Measurements from ENCODE around the gene CCDC39.

The CCDC39 gene

DNA sequence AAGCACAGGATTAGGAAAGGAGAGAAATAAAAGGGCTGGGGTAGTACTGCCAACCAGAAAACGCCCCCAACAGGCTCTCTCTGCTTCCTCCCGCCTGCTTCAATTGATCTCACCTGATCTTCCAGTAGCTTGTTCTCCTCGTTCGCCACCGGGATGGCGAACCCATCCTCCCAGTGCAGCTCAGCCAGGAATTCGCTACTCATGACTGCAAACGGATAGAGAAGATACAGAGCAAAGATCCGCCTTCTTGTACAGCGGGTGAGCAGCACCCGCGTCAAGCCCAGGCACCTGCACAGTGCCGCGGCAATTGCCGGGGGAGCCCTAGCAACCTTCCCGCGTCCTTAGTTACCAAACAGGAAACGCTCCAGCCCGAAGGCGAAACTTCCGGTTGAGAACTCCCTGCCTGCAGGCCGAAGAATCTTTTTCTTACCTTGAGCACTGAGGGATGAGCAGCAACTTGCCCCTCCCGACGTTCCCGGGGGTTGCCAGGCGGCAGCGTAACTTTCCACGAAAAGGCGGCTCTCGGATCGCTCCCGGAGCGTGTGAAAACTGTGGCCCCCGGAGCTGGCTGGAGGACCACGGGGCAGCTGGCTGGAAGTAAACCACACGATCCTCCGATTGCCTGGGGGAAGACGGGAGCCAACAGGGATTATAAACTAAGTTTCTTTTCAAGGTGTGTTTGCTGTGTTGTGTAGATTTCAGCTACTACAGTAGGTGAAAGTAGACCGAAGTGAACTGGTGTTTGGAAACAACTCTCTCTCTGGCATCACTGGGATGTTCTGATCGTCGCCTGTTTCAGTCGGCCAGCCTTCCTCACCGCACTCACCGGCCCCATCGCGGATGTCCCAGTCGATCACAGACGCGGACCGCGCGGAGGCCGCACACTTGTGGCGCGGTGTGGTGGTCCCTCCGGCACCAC is at the start of gene CCDC39:
Gene CCDC39 (minus strand): TSS at position 312 of the 919 bp plus-strand sequence. CDS start 109 bp downstream, at position 203.
- Mint-ChIP-seq H3K36me3 (no peaks in the 10 kb centered on the region), H3K27ac (peak within 1 kb of the TSS; percentile 68), H3K9me3 (peaks cover 2% of the 10 kb centered on the region), H3K4me1 (peaks cover 16% of the 10 kb centered on the region), H3K4me3 (peak within 1 kb of the TSS; percentile 79)
- DNase-seq (ENCODE audit: low spot score in 2 of 2) (peak; percentile 39 to 71), ATAC-seq (peak; percentile 91)

DNA sequence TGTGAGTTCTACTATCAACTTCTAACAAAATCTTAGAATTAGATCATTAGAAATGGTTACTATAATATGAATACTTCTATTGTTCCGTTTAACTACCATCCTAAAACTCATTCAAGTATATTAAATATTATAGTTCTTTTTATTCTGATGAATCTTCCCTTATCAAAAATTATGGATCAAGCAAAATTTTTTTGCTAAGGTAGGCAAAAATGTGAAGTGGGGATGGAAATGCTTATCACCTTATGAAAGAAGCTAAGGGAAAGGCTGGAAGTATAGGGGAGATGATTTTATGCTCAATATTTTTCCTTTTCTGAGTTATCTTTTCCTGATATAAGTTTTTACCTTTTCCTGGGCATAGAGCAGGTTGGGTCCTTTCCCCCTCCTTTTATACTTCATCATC is 40.7 kb upstream of the CCDC39 start:
- no peak overlapping the region for H3K27ac Mint-ChIP-seq
- H3K4me3 Mint-ChIP-seq = no peak overlapping the region
- no peaks in the 10 kb centered on the region for H3K4me1 Mint-ChIP-seq
- no peaks in the 10 kb centered on the region for H3K36me3 Mint-ChIP-seq
- H3K9me3 Mint-ChIP-seq = peaks cover 5% of the 10 kb centered on the region
- DNase-seq (ENCODE audit: low spot score in 2 of 2) (no peak), ATAC-seq (no peak)

DNA sequence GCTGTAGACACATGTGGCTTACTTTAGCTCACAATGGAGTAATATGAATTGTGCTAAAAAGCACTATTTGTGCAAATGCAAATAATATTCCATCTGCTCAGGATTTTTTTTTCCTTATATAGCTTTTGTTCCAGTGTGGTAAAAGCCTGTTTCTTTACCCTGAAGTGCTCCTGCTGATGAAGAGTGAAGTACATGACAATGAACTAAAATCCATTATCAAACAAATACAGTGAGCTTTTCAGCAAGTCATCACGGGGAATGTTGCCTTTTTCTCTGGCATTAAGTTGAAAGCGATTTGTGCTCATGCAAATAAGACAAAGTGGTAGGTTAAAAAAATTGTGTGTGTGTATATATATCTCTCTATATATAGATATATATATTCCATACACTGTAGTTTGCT is 28.6 kb upstream of the CCDC39 start:
- no peaks in the 10 kb centered on the region for H3K9me3 Mint-ChIP-seq
- H3K27ac Mint-ChIP-seq = no peak overlapping the region
- no peak for ATAC-seq
- H3K36me3 Mint-ChIP-seq = no peaks in the 10 kb centered on the region
- DNase-seq (ENCODE audit: low spot score in 2 of 2) = no peak
- H3K4me1 Mint-ChIP-seq = no peaks in the 10 kb centered on the region
- H3K4me3 Mint-ChIP-seq = no peak overlapping the region

DNA sequence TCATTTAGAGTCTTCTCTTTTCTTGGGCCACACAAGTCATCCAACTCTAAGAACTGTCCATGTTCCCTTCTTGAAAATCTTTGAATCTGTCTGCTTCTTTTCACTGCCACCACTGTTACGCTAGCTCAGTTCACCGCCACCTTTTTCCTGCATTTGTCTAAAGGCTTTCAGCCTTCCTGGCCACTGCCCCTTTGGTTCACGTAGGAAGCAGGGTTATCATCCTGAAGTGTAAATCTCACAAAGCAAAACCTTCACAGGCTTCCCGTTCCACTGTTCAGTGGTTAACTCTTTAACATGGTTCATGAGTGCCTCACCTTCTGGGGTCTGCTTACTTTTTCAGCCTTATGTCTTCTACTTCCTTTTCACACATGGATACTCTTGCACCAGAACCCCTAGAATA is 26.3 kb upstream of the CCDC39 start:
- ATAC-seq (no peak), DNase-seq (ENCODE audit: low spot score in 2 of 2) (no peak)
- H3K36me3 Mint-ChIP-seq = no peaks in the 10 kb centered on the region
- H3K4me3 Mint-ChIP-seq = no peak overlapping the region
- no peak overlapping the region for H3K27ac Mint-ChIP-seq
- no peaks in the 10 kb centered on the region for H3K4me1 Mint-ChIP-seq
- no peaks in the 10 kb centered on the region for H3K9me3 Mint-ChIP-seq

DNA sequence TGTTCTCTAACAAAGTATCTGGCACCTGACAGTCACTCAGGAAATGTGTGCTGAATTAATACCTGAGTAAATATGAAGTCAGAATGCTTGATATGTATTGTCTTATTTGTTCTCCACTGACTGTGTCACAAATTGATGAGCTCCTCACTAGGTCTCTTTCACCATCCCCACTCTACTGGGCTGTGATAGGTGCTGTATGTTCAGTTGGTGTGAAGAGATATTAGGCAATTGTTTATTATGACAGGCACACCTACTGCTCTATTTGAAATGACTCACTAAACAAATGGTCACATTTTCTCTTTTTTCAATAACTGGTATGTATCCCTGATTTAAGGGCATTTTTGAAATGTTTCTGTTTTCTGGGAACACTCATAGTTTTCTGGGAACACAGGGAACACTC is 25.2 kb upstream of the CCDC39 start:
- Mint-ChIP-seq H3K27ac (no peak overlapping the region), H3K36me3 (no peaks in the 10 kb centered on the region), H3K4me1 (no peaks in the 10 kb centered on the region), H3K4me3 (no peak overlapping the region), H3K9me3 (no peaks in the 10 kb centered on the region)
- no peak for ATAC-seq
- no peak for DNase-seq (ENCODE audit: low spot score in 2 of 2)

DNA sequence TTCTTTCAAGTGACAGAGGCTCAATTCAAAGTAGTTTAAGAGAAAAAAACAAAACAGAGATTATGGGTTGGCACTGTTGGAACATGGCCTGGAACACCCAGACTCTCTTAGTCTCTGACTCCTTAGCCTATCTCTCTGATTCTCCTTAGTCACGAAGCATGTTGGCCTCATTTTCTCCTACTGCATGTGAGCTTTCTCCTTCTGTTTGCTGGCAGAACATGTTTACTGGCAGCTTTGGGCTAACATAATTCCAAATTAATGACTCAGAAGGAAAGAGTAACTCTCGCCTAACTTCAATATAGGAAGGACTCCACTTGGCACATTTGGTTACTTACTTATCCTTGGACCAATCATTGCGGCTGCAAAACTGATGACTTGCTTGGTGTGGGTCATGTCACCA is 21.7 kb upstream of the CCDC39 start:
- Mint-ChIP-seq H3K27ac (no peak overlapping the region), H3K4me1 (no peaks in the 10 kb centered on the region)
- DNase-seq (ENCODE audit: low spot score in 2 of 2) = no peak

DNA sequence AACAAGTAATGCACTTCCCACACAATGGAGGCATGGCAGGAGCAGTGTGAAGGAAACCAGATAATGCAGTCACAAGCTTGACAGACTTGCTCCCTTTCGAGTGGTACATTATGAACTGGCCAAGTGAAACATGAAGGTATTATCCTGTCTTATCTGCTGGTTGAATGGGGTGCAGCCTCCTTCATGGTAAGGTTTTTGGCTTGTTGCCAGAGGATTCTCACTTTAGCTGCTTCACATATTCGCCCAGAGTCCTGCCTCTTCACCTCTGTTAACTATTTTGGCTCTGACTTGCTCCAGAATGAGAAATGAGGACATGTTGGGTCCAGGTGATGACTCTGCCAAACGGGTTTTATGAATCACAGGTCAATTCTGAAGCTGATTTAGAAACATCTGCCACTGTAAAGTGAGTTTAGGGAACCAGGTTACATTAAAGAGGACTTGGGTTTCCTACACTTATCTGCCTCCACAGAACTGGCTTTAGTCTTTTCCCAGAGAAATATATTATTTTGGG is 19.5 kb upstream of the CCDC39 start:
- H3K27ac Mint-ChIP-seq = no peak overlapping the region
- no peaks in the 10 kb centered on the region for H3K4me1 Mint-ChIP-seq
- no peak overlapping the region for H3K4me3 Mint-ChIP-seq
- DNase-seq (ENCODE audit: low spot score in 2 of 2) = no peak
- no peaks in the 10 kb centered on the region for H3K9me3 Mint-ChIP-seq
- H3K36me3 Mint-ChIP-seq = no peaks in the 10 kb centered on the region
- no peak for ATAC-seq

More for the DNA sequence above, 21.7 kb upstream of the CCDC39 start:
- Mint-ChIP-seq H3K36me3 (no peaks in the 10 kb centered on the region), H3K4me3 (no peak overlapping the region), H3K9me3 (no peaks in the 10 kb centered on the region)
- ATAC-seq = no peak

DNA sequence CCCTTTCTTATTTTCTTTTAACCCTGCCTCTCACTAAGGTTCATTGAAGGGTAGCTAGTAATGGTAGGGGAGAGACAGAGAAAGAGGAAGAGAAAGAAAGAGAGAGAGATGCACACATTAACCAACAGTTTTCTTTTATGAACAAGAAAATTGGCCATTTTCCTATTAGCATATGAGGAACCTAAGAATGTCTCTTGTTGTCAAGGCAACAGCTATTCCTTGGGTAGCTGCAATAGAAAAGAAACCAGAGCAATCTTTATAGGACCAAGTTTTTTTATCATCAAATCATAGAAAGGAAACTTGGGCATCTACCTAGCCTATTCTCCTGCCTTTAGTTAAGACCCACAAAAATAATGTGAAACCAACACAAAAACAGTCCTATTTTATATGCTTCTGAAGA is 15.0 kb upstream of the CCDC39 start:
- H3K36me3 Mint-ChIP-seq = no peaks in the 10 kb centered on the region
- no peak for DNase-seq (ENCODE audit: low spot score in 2 of 2)

DNA sequence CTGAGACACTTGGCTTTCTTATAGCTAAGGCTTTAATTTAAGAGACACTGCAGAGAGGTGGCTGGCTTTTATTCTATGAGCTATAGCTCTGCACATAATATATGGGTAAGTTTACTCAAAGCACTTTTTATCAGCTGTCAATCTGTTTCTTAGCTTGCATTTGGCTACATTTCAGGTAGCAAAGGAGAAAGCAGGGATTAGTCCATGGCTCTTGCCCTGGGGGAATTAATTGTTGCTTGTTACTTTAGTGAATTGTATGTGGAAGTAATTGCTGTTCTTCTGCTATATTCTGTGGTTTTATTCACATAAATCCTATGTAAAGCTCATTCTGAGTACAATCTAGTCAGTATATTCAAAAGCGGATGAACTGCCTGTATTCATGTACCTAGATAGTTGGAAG is 14.4 kb upstream of the CCDC39 start:
- no peaks in the 10 kb centered on the region for H3K36me3 Mint-ChIP-seq
- DNase-seq (ENCODE audit: low spot score in 2 of 2) (no peak), ATAC-seq (no peak)
- no peaks in the 10 kb centered on the region for H3K9me3 Mint-ChIP-seq
- no peak overlapping the region for H3K4me3 Mint-ChIP-seq
- no peaks in the 10 kb centered on the region for H3K4me1 Mint-ChIP-seq
- H3K27ac Mint-ChIP-seq = no peak overlapping the region

More for the DNA sequence above, 15.0 kb upstream of the CCDC39 start:
- ATAC-seq = no peak
- Mint-ChIP-seq H3K27ac (no peak overlapping the region), H3K9me3 (no peaks in the 10 kb centered on the region), H3K4me3 (no peak overlapping the region), H3K4me1 (no peaks in the 10 kb centered on the region)

DNA sequence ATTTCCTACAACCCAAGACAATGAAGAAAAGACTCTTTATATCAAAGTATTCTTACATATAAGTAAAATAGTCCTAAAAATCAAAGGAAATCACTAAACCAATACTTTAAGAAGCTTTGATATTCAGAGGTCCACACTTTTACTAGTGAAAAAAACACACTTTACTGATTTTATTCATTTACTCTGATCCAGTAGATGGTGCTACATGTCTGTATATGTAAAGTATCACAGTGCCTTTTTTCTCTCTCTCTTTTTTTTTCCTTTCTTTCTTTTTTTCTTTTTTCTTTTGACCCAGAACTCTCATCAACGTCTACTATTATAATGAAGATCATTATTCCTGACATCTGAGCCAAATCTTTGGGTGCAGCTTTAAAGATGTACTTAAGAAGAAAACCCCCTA is 10.8 kb upstream of the CCDC39 start:
- Mint-ChIP-seq H3K27ac (no peak overlapping the region), H3K9me3 (no peaks in the 10 kb centered on the region), H3K36me3 (no peaks in the 10 kb centered on the region), H3K4me3 (no peak overlapping the region), H3K4me1 (no peaks in the 10 kb centered on the region)
- no peak for DNase-seq (ENCODE audit: low spot score in 2 of 2)
- ATAC-seq = no peak

DNA sequence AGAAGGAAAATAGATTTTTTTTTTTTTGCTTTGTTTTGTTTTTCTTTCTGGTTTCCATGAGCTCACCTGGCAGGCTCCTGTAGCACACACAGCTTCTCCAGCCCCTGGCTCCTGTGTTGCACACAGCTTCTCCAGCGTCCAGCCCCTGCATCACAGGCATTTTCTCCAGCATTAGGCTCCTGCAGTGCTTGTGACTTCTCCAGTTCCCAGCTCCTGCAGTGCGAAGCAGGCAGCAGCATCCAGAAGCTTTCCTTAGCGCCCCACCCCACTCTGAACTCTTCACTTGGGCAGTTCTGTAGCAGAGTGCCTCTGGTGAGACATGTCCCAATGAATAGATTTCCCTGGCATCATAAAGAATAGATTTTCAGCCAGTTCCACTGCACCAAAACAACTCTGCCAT is 5.5 kb upstream of the CCDC39 start:
- Mint-ChIP-seq H3K4me1 (peaks cover 3% of the 10 kb centered on the region), H3K9me3 (peaks cover 2% of the 10 kb centered on the region), H3K36me3 (no peaks in the 10 kb centered on the region), H3K4me3 (no peak overlapping the region), H3K27ac (no peak overlapping the region)
- DNase-seq (ENCODE audit: low spot score in 2 of 2) = no peak
- ATAC-seq = no peak

DNA sequence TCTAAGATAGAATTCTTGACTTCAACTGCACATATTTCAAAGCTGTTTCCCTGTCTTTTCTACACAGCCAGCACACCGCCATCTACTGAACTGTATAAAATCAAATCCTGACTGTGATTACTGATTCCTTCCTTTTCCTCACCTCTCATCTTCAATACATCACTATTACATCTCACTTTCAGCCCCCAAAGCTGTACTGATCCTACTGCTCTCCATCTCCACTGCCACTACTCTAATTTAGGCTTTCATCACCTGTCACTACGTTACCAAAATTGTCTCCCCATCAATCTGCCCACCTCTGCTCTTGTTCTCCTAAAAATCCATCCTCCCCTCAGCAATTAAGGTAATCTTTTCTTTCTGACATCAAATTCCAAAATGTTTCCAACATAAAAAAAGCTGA is 4.5 kb upstream of the CCDC39 start:
- peaks cover 13% of the 10 kb centered on the region for H3K4me1 Mint-ChIP-seq

DNA sequence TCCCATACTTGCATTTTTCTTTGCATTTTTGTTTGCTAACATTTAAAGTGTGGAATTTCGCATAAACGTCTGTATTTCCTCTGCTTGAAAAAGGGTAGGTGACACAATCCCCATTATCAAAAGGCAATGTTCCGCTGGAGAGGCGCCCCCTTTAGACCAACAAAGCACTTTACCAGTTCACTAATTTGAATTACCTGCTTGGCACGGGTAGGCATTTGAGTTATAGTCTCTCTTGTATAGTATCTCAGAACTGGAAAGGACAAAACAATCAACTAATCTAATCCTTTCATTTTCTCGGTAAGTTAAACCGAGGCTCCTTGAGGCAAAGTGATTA is 775 bp upstream of the CCDC39 start:
- no peak for DNase-seq (ENCODE audit: low spot score in 2 of 2)
- Mint-ChIP-seq H3K36me3 (no peaks in the 10 kb centered on the region), H3K27ac (no peak overlapping the region)

More for the DNA sequence above, 4.5 kb upstream of the CCDC39 start:
- Mint-ChIP-seq H3K27ac (no peak overlapping the region), H3K4me3 (no peak overlapping the region), H3K36me3 (no peaks in the 10 kb centered on the region), H3K9me3 (peaks cover 2% of the 10 kb centered on the region)
- ATAC-seq = no peak
- no peak for DNase-seq (ENCODE audit: low spot score in 2 of 2)

DNA sequence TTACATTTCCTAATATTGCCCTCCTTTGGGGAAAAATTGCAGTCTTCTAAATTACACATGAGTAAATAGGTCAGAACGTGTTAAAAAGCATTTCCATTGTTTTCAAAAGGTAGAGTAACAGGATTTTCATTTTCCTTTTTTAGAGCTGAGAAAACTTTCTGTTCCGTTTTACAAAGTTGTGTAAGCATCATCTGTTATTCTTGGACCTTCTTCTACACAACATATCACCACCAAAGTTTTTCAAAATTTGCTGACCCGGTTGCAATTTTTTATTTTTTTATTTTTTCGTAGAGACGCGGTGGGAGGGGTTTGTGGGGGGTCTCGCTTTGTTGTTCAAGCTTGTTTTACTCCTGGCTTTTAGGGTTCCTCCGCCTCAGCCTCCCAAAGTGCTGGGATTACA is 1.1 kb downstream of the CCDC39 start:
- H3K27ac Mint-ChIP-seq = no peak overlapping the region
- H3K9me3 Mint-ChIP-seq = no peaks in the 10 kb centered on the region
- no peak for ATAC-seq
- H3K36me3 Mint-ChIP-seq = no peaks in the 10 kb centered on the region
- peak overlapping the region; percentile 79 for H3K4me3 Mint-ChIP-seq
- H3K4me1 Mint-ChIP-seq = peaks cover 16% of the 10 kb centered on the region
- no peak for DNase-seq (ENCODE audit: low spot score in 2 of 2)

More for the DNA sequence above, 775 bp upstream of the CCDC39 start:
- peak; percentile 55 for ATAC-seq
- peak overlapping the region; percentile 79 for H3K4me3 Mint-ChIP-seq
- peaks cover 16% of the 10 kb centered on the region for H3K4me1 Mint-ChIP-seq
- peaks cover 2% of the 10 kb centered on the region for H3K9me3 Mint-ChIP-seq

DNA sequence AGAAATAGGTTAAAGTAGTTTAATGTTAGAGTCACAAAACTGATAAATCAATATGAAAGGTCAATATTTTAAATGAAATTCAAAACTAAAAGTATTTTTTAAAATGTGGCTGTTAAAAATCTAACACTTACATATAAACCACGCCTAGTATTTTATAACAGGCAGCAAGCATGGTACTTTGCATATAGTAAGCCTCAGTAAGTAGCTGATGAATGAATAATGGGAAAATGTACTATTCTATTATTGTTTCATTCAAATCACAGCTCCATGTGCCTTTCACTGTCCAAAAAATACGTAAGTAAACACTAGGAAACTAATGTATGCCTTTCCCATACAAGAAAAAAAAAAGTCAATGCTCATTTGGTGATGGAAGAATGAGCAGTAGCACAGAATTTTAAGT is 17.8 kb downstream of the CCDC39 start:
- H3K27ac Mint-ChIP-seq = no peak overlapping the region
- no peaks in the 10 kb centered on the region for H3K4me1 Mint-ChIP-seq
- H3K36me3 Mint-ChIP-seq = no peaks in the 10 kb centered on the region
- DNase-seq (ENCODE audit: low spot score in 2 of 2) = no peak
- no peaks in the 10 kb centered on the region for H3K9me3 Mint-ChIP-seq
- no peak overlapping the region for H3K4me3 Mint-ChIP-seq
- ATAC-seq = no peak

DNA sequence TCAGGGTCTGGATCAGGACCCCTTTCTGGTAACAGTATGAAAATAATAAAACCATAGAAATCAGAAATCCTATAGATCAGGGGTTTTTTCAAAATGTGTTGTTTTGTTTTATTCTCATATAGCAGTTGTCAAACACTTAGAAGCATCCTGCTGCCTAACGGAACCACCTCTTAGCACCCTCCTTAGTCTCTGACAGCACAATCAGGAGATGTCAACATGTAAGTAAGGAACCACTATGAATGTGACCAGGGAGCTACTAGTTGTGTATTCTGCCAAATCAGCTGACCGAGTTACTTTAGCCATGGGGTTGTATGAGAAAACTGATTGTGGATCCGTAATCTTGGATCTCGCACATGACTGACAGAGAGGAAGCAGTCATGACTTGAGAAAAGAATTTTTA is 22.2 kb downstream of the CCDC39 start:
- Mint-ChIP-seq H3K4me3 (no peak overlapping the region), H3K4me1 (no peaks in the 10 kb centered on the region), H3K36me3 (no peaks in the 10 kb centered on the region), H3K9me3 (no peaks in the 10 kb centered on the region), H3K27ac (no peak overlapping the region)
- ATAC-seq = no peak
- no peak for DNase-seq (ENCODE audit: low spot score in 2 of 2)

All from stimulated activated effector memory CD8-positive, alpha-beta T cell treated with anti-CD3 and anti-CD28 coated beads, Interleukin-12 subunit alpha, Interleukin-12 subunit beta, amount 100 ng/mL, for 72 hours (primary cell).